Lung (tissue), 16 donors: ENCODE results near the gene CFAP43. TPM values are rescaled to one million over a fixed set of nuclear protein-coding genes. Genes with fewer than 3 reads are reported as not detected.

Experiments used
- ATAC-seq: fragments of 200-7000 bp; cut with Tn5 transposase; one replicate; pipeline ENCODE4 v1.9.1; 2020; ENCODE audit warnings: moderate number of reproducible peaks; ENCODE audit not compliant: insufficient read depth, low FRiP score
- DNase-seq, 3 donors: peaks; one replicate each; pipeline ENCODE4 v3.0.0-alpha.2; 2013 to 2017
- H3K27ac ChIP-seq, 2 donors: one replicate each; pipeline ENCODE4 v1.5.1; 2013; ENCODE audit warnings: mild to moderate bottlenecking in 2 of 2, moderate library complexity in 2 of 2, control low read depth in 1 of 2, inconsistent platforms in 1 of 2, low read depth in 1 of 2, low read length in 1 of 2
- H3K27me3 ChIP-seq, 3 donors: one replicate each; pipeline ENCODE4 v1.5.1; 2013; ENCODE audit warnings: low read length in 2 of 3; ENCODE audit not compliant: control insufficient read depth in 3 of 3, insufficient read depth in 3 of 3
- H3K36me3 ChIP-seq, 4 donors: one replicate each; pipeline ENCODE4 v1.5.1; 2013; ENCODE audit warnings: low read length in 4 of 4, mild to moderate bottlenecking in 1 of 4, moderate library complexity in 1 of 4; ENCODE audit not compliant: control insufficient read depth in 4 of 4, insufficient read depth in 4 of 4
- H3K4me1 ChIP-seq, 5 donors: one replicate each; pipeline ENCODE4 v1.5.1; 2013; ENCODE audit warnings: low read length in 5 of 5, mild to moderate bottlenecking in 2 of 5, moderate library complexity in 1 of 5; ENCODE audit not compliant: control insufficient read depth in 5 of 5, insufficient read depth in 5 of 5
- H3K4me3 ChIP-seq: one replicate; pipeline ENCODE4 v1.5.1; 2013; ENCODE audit warnings: mild to moderate bottlenecking, control low read depth, moderate library complexity
- H3K9ac ChIP-seq, 2 donors: one replicate each; pipeline ENCODE4 v1.5.1; 2013; ENCODE audit warnings: low read length in 2 of 2, control low read depth in 1 of 2; ENCODE audit not compliant: insufficient read depth in 1 of 2
- H3K9me3 ChIP-seq, 4 donors: one replicate each; pipeline ENCODE4 v1.5.1; 2013; ENCODE audit warnings: low read length in 3 of 4, mild to moderate bottlenecking in 1 of 4, moderate library complexity in 1 of 4; ENCODE audit not compliant: control insufficient read depth in 4 of 4, insufficient read depth in 3 of 4
- CTCF ChIP-seq: IDR thresholded peaks from 2 replicates; pipeline ENCODE4 v1.5.1; 2012; ENCODE audit warnings: mild to moderate bottlenecking; ENCODE audit errors: control extremely low read depth, extremely low read depth
- WGBS, 2 donors: extraction: QIAGEN DNeasy Blood & Tissue Kit; methylation state at CpG; one replicate each; pipeline ENCODE4 v1.1.7; 2013; 5-methylcytosine and 5-hydroxymethylcytosine counted together
- long read RNA-seq, 5 donors: transcript quantifications; one replicate each; lab custom pipeline, GENCODE V29; 2026
- polyA plus RNA-seq, 2 donors: library from polyadenylated mRNA; stranded (reverse); fragments of 200-250 nt; gene quantifications; one replicate each; pipeline ENCODE4 v1.2.1, GENCODE V29; 2013
- total RNA-seq, 2 donors: library from RNA; depleted of rRNA in 1 of 2; stranded (reverse); fragments of >200 nt in 1 of 2; gene quantifications; one replicate each; pipeline ENCODE4 v1.2.1, GENCODE V29; 2014 to 2021
- donor health status: control.
- donor health status: control.
- donor health status: Bipolar disorder and iron deficiency.
- donor health status: healthy.
- donor health status: DM: yes; HTN: yes; CAD: no.

The CFAP43 gene
- total RNA-seq (10 to 100 TPM; 30.0 to 71.6 TPM), polyA plus RNA-seq (10 to 100 TPM in 1 of 2 donors, 1 to 10 TPM in 1; 8.4 to 10.1 TPM)
- long read RNA-seq, donor 1, partial matches to known transcripts: 0 of 1 reads
- long read RNA-seq, donor 1, other reads (novel, unspliced or antisense): 0 of 1 reads
- long read RNA-seq, donor 2: 0 reads
- long read RNA-seq, donor 3, partial matches to known transcripts: 0 of 1 reads
- long read RNA-seq, donor 3, other reads (novel, unspliced or antisense): 0 of 1 reads
- long read RNA-seq, donor 4, partial matches to known transcripts: 72 of 129 reads
- long read RNA-seq, donor 4, other reads (novel, unspliced or antisense): 56 of 129 reads
- long read RNA-seq, donor 5, partial matches to known transcripts: 7 of 7 reads
- long read RNA-seq, donor 5, other reads (novel, unspliced or antisense): 0 of 7 reads

DNA sequence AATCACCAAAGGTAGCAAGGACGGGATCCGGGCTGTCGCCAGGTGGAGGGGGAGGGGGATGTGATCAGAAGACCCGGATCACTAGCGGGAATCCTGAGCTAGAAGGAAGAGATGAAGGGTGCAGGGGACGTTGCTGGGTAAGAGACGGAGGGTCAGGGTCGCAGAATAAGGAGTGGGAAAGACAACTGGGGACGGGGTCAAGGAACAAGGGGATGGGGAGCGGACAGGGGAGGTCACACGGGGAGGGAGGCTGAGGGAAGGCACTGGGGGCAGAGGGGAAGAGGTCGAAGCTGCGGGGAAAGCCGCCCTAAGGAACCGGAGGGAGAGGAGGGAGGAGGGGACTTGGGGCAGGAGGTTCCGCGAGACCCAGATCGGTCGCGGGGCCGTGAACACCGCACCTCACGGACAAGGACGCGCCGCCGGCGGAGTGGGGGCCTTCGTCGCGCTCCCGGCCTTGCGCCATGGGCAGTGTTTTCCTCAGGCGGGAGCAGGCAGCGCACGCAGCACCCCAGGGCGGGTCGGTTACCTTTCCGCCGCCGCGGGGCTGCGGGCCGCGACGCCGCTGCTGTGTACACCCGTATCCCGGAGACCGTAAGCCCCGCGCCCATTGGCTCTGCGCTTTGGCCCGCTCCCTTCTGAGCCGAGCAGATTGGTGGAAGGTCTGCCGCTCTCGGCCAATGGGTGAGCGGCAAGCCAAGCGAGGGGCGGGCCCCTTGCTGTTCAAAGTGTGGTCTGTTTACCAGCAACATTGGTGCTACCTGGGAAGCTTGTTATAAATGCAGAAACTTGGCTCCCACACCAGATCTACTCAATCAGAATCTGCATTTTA is at the start of gene CFAP43:
Gene CFAP43 (minus strand): TSS at position 581 of the 829 bp plus-strand sequence. CDS start 118 bp downstream, at position 463.
- H3K4me3 ChIP-seq: peak within 1 kb of the TSS; percentile 95
- H3K4me1 ChIP-seq: peaks cover 0 to 6% (median 0%) of the 10 kb centered on the region in 5 donors
- no peaks in the 10 kb centered on the region for H3K9me3 ChIP-seq
- no peaks in the 10 kb centered on the region for H3K36me3 ChIP-seq
- peak within 1 kb of the TSS; percentile 91 to 99 for H3K9ac ChIP-seq
- peak; percentile 98 for DNase-seq
- peak within 1 kb of the TSS in 1 of 2 donors; percentile 91 for H3K27ac ChIP-seq
- WGBS, 2 donors: 1% methylated on average over 59 to 60 of the region's 60 CpGs
- no peak for TF ChIP-seq CTCF
- no peaks in the 10 kb centered on the region for H3K27me3 ChIP-seq
- peak; percentile 100 for ATAC-seq

- TF ChIP-seq CTCF: no peak
- Histone ChIP-seq H3K27ac (no peak overlapping the region), H3K27me3 (no peaks in the 10 kb centered on the region), H3K9me3 (no peaks in the 10 kb centered on the region), H3K4me3 (no peak overlapping the region), H3K36me3 (no peaks in the 10 kb centered on the region), H3K4me1 (no peaks in the 10 kb centered on the region), H3K9ac (no peak overlapping the region)
- ATAC-seq (no peak), DNase-seq (no peak)
- 85 to 93% methylated on average over 3 of the region's 3 CpGs for WGBS, 2 donors
These were observed 49.5 kb upstream of the CFAP43 start for GRCh38 chr10:104281694-104282093.

GRCh38 chr10:104279550-104280259 is 47.5 kb upstream of the CFAP43 start:
- H3K4me3 ChIP-seq: no peak overlapping the region
- DNase-seq (no peak), ATAC-seq (no peak)
- no peak overlapping the region for H3K9ac ChIP-seq
- no peak for TF ChIP-seq CTCF
- 94 to 97% methylated on average over 3 of the region's 3 CpGs for WGBS, 2 donors
- no peaks in the 10 kb centered on the region for H3K27me3 ChIP-seq
- H3K27ac ChIP-seq: no peak overlapping the region
- no peaks in the 10 kb centered on the region for H3K36me3 ChIP-seq
- H3K9me3 ChIP-seq: no peaks in the 10 kb centered on the region
- H3K4me1 ChIP-seq: peaks cover 0 to 10% (median 0%) of the 10 kb centered on the region in 5 donors
